Right lobe of liver (tissue), 4 donors: Measurements from ENCODE around the gene XRCC3.

Source experiments
- CTCF ChIP-seq, 4 donors: fragments of 200-600 bp in 3 of 4; fragments of 450-650 bp in 1 of 4; IDR thresholded peaks; one replicate each; pipeline versions ENCODE4 v1.5.1 to v1.8.0; 2016 to 2022; ENCODE audit warnings: antibody characterized with exemption in 4 of 4, mild to moderate bottlenecking in 2 of 4
- POLR2A ChIP-seq: fragments of 450-650 bp; IDR thresholded peaks from one replicate; pipeline ENCODE4 v1.6.1; 2017; ENCODE audit warnings: antibody characterized with exemption, mild to moderate bottlenecking
- donor health status: DM: no; HTN: no; CAD: no.
- donor health status: DM: no; HTN: no; CAD: no.
- donor health status: DM: no; HTN: yes; CAD: no.

- TF ChIP-seq POLR2A (no peak), CTCF (IDR thresholded peaks at IDR 0.05) (no peak)
Measured at GRCh38 chr14:103711516-103712431, 3.5 kb downstream of the XRCC3 start.
